IPS-15b (cell line): ENCODE results near the gene TBX15.

Experiments used
- H3K27me3 ChIP-seq: one replicate; pipeline ENCODE4 v1.6.1; 2013; ENCODE audit warnings: low read length; ENCODE audit not compliant: control insufficient read depth, insufficient read depth
- H3K36me3 ChIP-seq: one replicate; pipeline ENCODE4 v1.6.1; 2013; ENCODE audit warnings: low read length; ENCODE audit not compliant: control insufficient read depth, insufficient read depth
- H3K4me1 ChIP-seq: one replicate; pipeline ENCODE4 v1.6.1; 2013; ENCODE audit warnings: mild to moderate bottlenecking, low read length; ENCODE audit not compliant: control insufficient read depth, insufficient read depth
- H3K4me3 ChIP-seq: one replicate; pipeline ENCODE4 v1.5.1; 2013; ENCODE audit warnings: low read depth, low read length
- H3K9ac ChIP-seq: one replicate; pipeline ENCODE4 v1.6.1; 2013; ENCODE audit warnings: low read depth, mild to moderate bottlenecking, low read length
- H3K9me3 ChIP-seq: one replicate; pipeline ENCODE4 v1.6.1; 2013; ENCODE audit warnings: mild to moderate bottlenecking, low read length; ENCODE audit not compliant: control insufficient read depth, insufficient read depth

Gene TBX15

GRCh38 chr1:118907466-118907865, 80.7 kb downstream of the TBX15 start:
- Histone ChIP-seq H3K4me3 (no peak overlapping the region), H3K9ac (no peak overlapping the region), H3K36me3 (no peaks in the 10 kb centered on the region), H3K4me1 (no peaks in the 10 kb centered on the region), H3K27me3 (no peaks in the 10 kb centered on the region), H3K9me3 (no peaks in the 10 kb centered on the region)

GRCh38 chr1:118905671-118906070, 82.5 kb downstream of the TBX15 start:
- Histone ChIP-seq H3K9me3 (no peaks in the 10 kb centered on the region), H3K4me1 (no peaks in the 10 kb centered on the region), H3K9ac (no peak overlapping the region), H3K27me3 (no peaks in the 10 kb centered on the region), H3K4me3 (no peak overlapping the region), H3K36me3 (no peaks in the 10 kb centered on the region)

GRCh38 chr1:118905196-118905595, 82.9 kb downstream of the TBX15 start:
- Histone ChIP-seq H3K4me1 (no peaks in the 10 kb centered on the region), H3K9ac (no peak overlapping the region), H3K9me3 (no peaks in the 10 kb centered on the region), H3K36me3 (no peaks in the 10 kb centered on the region), H3K4me3 (no peak overlapping the region), H3K27me3 (no peaks in the 10 kb centered on the region)

GRCh38 chr1:118902711-118903191, 85.4 kb downstream of the TBX15 start:
- Histone ChIP-seq H3K4me1 (no peaks in the 10 kb centered on the region), H3K9me3 (no peaks in the 10 kb centered on the region), H3K27me3 (no peaks in the 10 kb centered on the region), H3K36me3 (no peaks in the 10 kb centered on the region), H3K9ac (no peak overlapping the region), H3K4me3 (no peak overlapping the region)

GRCh38 chr1:118902299-118902698, 85.8 kb downstream of the TBX15 start:
- Histone ChIP-seq H3K4me3 (no peak overlapping the region), H3K9me3 (no peaks in the 10 kb centered on the region), H3K36me3 (no peaks in the 10 kb centered on the region), H3K27me3 (no peaks in the 10 kb centered on the region), H3K9ac (no peak overlapping the region), H3K4me1 (no peaks in the 10 kb centered on the region)

- no peak overlapping the region for H3K9ac ChIP-seq
Observed at GRCh38 chr1:118900643-118901440, 87.3 kb downstream of the TBX15 start.

GRCh38 chr1:118899340-118899739, 88.8 kb downstream of the TBX15 start:
- H3K4me3 ChIP-seq, result no peak overlapping the region
- no peaks in the 10 kb centered on the region for H3K27me3 ChIP-seq
- no peak overlapping the region for H3K9ac ChIP-seq
- no peaks in the 10 kb centered on the region for H3K36me3 ChIP-seq
- no peaks in the 10 kb centered on the region for H3K9me3 ChIP-seq
- H3K4me1 ChIP-seq, result no peaks in the 10 kb centered on the region

More at GRCh38 chr1:118900643-118901440, 87.3 kb downstream of the TBX15 start:
- H3K27me3 ChIP-seq, result no peaks in the 10 kb centered on the region
- H3K36me3 ChIP-seq, result no peaks in the 10 kb centered on the region
- no peaks in the 10 kb centered on the region for H3K4me1 ChIP-seq
- H3K9me3 ChIP-seq, result no peaks in the 10 kb centered on the region
- H3K4me3 ChIP-seq, result no peak overlapping the region

GRCh38 chr1:118898712-118899111, 89.4 kb downstream of the TBX15 start:
- Histone ChIP-seq H3K4me1 (no peaks in the 10 kb centered on the region), H3K9me3 (no peaks in the 10 kb centered on the region), H3K36me3 (no peaks in the 10 kb centered on the region), H3K4me3 (no peak overlapping the region), H3K27me3 (no peaks in the 10 kb centered on the region), H3K9ac (no peak overlapping the region)

- no peaks in the 10 kb centered on the region for H3K9me3 ChIP-seq
Observed at GRCh38 chr1:118896416-118896815, 91.7 kb downstream of the TBX15 start.

GRCh38 chr1:118894836-118895235, 93.3 kb downstream of the TBX15 start:
- Histone ChIP-seq H3K4me1 (no peaks in the 10 kb centered on the region), H3K36me3 (no peaks in the 10 kb centered on the region), H3K4me3 (no peak overlapping the region), H3K9me3 (no peaks in the 10 kb centered on the region), H3K9ac (no peak overlapping the region), H3K27me3 (no peaks in the 10 kb centered on the region)

More at GRCh38 chr1:118896416-118896815, 91.7 kb downstream of the TBX15 start:
- Histone ChIP-seq H3K36me3 (no peaks in the 10 kb centered on the region), H3K27me3 (no peaks in the 10 kb centered on the region), H3K4me1 (no peaks in the 10 kb centered on the region), H3K4me3 (no peak overlapping the region), H3K9ac (no peak overlapping the region)

GRCh38 chr1:118890851-118891384, 97.2 kb downstream of the TBX15 start:
- no peak overlapping the region for H3K9ac ChIP-seq
- no peaks in the 10 kb centered on the region for H3K9me3 ChIP-seq
- H3K4me3 ChIP-seq, result no peak overlapping the region
- H3K36me3 ChIP-seq, result no peaks in the 10 kb centered on the region
- H3K27me3 ChIP-seq, result no peaks in the 10 kb centered on the region
- no peaks in the 10 kb centered on the region for H3K4me1 ChIP-seq

GRCh38 chr1:118884946-118885345, 103.2 kb downstream of the TBX15 start:
- Histone ChIP-seq H3K4me1 (no peaks in the 10 kb centered on the region), H3K9ac (no peak overlapping the region), H3K9me3 (no peaks in the 10 kb centered on the region), H3K4me3 (no peak overlapping the region), H3K27me3 (no peaks in the 10 kb centered on the region), H3K36me3 (no peaks in the 10 kb centered on the region)
